HG02623 (cell line): ENCODE data around the gene TGFA.

Experiments used
- ATAC-seq: cut with Tn5 transposase; IDR thresholded peaks from one replicate; pipeline ENCODE4 v1.9.1; 2021; ENCODE audit warnings: moderate library complexity; ENCODE audit not compliant: unreplicated experiment

Gene TGFA

DNA sequence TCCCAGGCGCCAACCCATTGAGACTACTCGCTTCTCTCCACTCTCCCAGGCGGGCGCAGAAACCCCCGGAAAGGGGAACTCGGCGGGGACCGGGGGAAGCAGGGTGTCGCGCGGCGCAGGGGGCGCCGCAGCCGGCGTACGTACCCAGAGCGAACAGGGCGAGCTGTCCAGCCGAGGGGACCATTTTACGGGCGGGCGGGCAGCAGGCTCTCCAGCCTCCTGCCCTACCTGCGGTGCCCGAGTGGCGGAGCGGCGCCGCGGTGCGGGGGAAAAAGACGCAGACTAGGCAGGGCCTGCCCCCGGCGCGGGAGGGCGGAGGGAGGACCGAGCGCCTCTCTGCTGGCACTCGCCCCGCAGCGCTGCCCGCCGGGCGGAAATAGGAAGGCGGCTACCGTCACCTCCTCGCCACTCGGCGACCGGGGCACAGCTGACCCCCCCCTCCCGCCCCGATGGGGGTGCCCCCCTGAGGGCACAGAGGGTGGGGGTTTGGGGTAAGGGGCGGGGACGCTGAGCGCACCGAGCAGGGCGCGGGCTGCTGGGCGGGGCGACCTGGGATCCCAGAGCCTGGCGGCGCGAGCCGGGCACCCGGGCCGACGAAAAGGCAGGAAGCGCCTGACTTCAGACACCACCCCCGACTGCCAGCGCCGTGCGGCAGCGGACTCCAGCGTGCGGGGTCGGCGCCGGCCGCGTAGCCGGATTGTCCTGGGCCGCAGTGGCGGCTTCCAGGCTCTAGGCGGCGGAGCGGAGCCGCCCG, at the start of gene TGFA:
TGFA (minus strand) TSS at position 243 of the 754 bp plus-strand sequence; CDS start at position 184, 59 bp downstream.
- ATAC-seq = peak; percentile 73

DNA sequence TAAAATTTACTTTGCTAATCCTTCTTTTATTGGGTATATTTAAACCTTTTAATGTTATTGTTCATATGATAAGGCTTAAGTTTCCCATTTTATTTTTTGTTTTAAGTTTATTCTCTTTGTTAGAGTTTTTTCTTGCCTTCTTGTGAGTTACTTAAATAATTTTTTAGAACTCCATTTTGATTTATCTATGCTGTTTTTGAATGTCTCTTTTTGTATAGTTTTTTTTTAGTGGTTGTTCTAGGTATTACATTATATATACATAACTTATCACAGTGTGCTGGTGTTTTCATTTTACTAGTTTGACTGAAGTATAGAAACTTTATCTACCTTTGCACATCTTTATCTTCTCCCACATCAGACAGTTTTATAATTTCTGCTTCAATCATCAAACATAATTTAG, 49.4 kb upstream of the TGFA start:
- ATAC-seq = no peak

DNA sequence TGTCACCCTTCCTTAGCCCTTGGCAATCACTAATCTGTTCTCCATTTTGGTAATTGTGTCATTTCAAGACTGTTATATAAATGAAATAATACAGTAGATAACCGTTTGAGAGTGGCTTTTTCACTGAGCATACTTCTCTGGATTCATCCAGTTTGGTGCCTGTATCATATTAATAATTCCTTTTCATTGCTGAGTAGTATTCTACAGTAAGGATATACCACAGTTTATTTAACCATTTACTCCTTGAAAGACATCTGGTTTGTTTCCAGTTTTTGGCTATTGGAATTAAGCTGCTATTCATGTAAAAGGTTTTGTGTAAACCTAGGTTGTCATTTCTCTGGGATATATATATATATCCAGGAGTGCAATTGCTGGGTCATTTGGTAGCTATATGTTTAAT, 44.6 kb upstream of the TGFA start:
- ATAC-seq = no peak

DNA sequence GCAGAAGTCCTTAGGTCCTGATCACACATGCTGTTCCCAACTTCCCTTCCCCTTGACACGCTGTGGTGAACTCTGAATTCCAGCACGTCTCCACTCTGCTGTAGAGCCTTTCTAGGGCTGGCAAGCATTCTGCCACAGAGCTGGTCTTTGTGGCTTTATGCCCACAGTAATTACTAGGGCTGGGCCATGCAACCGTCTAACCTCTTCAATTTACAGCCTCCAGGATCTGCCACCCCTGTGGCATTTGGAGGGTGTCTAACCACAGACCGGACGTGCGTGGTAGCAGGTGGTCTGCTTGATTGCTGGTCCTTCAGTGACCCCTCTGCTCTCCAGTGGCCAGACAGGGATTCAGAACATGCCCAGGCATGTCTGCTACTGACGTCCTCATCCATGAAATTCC, 43.1 kb upstream of the TGFA start:
- ATAC-seq = no peak

DNA sequence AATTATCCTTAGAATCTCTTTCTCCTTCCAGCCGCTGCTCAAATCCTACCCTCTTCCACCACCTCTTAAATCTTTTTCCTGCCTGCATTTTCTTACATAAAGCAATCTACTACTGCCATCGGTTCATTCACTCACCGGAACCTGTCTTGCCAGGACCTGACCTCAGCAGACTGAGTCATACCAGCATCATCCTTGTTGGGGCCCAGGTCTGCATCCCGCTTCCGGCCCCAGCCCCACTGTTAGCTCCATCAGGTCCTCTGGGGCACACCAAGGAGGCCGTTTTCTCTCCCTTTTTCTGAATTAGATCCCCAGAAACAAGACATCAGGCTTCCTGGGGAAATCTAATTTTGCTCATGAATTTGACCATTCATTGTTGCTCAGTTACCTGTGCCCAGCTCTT, 42.7 kb upstream of the TGFA start:
- ATAC-seq = no peak

DNA sequence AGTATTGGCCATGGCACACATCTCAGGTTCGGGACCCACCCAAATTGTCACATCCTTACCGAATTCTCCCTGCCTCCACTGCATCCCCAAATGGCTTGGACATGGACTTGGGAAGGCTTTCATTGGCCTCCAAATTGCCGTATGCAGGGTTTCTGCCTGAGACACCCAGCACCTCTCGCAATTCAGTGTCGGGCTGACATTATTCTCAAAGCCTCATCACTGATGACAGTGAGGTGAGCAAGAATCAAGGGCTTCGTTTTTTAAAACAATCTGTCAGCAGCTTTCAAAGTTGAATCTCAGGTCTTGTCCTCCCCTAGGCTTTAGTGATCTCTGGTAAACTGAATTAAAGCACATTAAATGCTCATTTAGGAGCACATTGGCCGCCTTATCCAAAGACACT, 29.5 kb upstream of the TGFA start:
- ATAC-seq = no peak

DNA sequence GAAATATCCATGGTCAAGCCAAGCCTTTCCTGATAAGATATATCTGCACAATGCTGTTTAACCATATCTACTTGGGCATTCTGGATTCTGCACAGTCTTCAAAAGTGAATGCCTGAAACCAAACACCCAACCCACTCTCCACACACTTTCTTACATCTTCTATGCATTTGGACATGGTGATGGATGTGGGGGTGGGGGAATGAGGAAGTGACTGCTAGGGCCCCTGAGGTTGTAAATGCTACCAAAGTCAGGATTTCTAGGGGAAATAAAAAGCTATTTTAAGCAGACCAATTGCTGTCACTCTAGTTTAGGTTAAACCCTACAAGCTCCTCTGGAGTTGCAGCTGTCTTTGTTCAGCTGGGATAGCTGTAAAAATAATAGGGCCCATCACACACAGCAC, 26.7 kb upstream of the TGFA start:
- ATAC-seq = no peak

DNA sequence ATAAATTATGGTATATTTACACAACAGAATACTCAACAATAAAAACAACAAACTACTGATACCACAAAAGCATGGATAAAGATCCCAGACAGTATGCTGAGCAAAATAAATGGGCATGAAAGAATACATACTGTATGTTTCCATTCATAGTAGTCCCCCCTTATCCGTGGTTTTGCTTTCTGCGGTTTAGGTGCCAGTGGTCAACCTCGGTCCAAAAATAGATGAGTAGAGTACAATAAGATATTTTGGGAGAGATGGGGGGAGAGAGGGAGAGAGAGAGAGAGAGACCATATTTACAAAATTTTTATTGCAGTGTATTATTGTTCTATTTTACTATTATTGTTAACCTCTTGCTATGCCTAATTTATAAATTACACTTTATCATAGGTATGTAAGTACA, 21.0 kb upstream of the TGFA start:
- ATAC-seq = no peak

DNA sequence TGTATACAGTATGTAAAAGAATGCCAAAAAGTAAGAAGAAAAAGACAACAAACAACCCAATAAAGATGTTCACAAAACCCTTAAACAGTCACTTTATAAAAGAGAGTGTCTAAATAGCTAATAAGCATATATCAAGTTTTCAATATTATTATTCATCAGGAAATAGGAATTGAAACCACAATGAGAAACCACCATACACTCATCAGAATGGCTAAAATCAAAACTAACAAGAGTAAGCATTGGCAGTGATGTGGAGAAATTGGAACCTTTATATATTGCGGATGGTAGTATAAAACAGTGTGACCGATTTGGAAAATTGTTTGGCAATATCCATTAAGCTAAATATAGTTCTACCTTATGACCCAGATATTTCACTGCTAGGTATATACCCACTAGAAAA, 20.5 kb upstream of the TGFA start:
- no peak for ATAC-seq

DNA sequence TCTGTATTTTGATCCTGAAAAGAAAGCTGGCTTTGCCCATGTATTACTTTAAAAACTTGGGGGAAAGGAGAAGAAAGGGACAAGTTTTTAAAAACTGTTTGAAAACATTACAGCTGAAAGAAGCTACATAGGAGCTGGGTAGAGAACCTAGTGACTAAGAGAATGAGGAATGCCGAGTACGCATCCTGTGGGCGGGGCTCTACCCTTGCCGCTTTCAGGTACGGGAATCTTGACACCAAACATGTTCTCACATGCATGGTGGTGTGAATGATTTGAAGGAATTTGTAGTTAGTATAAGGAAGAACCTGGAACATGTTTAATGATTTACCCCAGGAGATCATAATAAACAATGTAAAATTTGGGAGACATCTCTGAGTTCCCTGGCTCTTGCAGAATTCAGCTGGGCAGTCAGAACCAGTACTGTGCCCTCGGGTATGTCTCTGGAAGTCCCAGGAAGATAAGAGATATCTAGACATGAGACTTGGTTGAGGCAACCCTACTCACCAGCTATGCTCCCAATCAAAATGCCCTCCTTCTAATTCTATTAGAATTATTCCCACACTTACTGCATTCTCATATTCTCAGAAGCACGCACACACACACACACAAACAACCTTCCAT, 16.5 kb upstream of the TGFA start:
- no peak for ATAC-seq

DNA sequence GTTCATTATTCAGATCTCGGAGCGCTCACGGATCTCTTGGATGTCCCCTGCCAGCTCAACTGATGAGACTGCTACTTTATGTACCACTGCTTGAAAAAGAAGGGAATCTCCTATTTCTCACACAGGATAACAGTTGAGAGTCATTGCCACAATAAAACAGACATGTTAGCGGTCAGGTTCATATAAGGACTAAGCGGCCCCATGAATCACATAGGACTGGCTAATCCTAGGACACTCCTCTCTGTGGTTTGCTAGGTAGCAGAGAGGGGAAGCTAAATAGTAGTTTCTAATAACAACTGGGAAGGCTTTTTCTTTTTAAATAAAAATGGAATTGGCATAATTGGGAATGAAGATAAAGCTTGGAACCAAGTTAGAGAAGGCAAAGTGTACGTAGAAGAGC, 15.9 kb upstream of the TGFA start:
- no peak for ATAC-seq

DNA sequence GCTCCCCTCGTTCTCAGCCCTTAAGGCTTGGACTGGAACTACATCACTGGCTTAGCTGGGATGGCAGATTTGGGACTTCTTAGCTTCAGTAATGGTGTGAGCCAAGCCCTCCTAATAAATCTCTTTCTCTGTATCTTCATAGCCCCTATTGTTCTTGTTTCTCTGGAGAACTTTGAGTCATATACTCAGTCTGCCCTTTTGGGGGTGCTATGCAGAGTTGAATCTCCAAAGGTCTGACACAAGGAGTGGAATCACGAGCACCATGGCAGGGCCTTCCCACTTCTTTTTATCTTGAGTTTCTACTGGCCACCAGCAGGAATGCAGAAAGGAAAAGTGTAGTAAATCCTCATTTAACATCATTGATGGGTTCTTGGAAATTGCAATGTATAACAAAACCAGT, 13.3 kb upstream of the TGFA start:
- ATAC-seq = no peak

DNA sequence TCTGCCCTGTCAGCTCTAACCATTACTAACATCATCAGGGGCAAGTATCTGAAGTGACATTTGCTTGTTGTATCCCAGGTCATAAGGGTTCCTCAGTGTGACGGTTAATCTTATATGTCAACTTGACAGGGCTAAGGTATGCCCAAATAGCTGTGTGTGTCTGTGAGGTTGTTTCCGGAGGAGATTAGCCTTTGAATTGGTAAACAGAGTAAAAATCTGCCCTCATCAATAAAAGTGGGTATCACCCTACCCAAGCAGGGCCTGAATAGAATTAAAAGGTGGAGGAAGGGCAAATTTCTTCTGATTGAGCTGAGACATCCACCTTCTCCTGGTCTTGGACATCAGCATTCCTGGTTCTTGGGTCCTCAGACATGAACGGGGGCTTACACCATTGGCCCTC, 12.8 kb upstream of the TGFA start:
- ATAC-seq = no peak

DNA sequence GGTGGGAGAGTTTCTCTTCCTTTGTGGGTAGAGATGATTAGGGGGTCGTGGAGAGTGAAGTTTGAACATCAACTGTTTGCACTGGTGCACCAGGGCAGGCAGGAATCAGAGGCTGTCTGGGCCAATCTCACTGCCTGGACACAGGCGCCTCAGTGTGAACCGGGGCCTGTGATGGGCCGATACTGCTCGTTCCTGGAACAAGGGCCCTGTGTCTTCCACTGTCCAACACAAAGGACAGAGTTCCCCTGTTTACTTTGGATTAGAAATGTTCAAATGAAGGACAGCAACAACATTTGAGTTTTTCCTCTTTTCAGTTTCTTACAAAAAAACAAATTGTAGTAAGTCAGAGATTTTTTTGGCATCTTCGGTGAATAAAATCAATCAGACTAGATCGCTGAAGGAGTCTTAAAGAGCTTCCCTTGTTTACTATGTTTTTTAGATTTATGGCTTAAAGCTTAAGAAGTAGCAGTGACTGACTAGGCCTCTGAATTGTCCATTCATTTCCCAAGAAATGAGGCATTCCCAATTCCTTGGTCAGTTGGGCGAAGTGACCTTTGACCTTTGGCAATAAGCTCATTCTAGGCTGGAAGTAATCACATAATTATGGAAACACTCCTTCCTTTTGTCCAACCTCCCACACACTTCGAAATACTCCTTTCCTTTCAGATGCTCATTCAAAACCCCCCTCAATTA, 11.6 kb upstream of the TGFA start:
- no peak for ATAC-seq

DNA sequence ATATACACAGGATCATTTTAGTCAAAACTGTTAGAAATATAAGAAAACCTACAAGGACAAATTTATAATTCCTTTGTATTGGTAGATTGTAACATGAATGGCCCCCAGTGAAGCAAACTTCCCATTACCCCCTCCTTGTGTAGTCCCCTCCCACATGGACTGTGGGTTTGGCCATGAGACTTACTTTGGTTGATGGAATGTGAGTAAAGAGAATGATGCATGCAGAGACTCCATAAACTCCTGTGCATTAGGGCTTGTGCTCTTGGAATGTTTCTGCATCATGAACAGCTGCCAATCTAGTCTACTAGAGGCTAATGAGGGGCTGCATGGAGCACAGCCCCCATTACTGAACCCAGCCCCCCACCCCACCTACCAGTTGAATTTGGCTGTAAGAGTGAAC, 8.3 kb upstream of the TGFA start:
- ATAC-seq = no peak

DNA sequence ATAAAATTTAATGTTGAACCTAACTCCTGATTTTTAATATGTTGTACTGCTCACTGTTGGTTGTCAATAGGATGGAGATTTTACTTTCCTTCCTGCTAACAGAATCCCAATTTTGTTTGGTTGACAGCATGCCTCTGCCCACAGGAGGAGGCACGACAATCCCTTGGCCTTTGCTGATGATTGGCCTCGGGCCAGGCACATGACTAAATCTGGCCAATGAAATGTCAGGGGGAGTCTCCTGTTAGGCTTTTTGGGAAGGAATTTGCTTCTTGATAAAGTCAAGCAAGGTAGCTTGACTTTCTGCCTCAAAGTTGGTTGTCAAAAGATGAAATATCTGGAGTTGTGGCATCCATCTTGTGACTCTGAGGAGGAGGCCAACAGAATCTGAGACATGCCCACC, 6.8 kb upstream of the TGFA start:
- no peak for ATAC-seq

DNA sequence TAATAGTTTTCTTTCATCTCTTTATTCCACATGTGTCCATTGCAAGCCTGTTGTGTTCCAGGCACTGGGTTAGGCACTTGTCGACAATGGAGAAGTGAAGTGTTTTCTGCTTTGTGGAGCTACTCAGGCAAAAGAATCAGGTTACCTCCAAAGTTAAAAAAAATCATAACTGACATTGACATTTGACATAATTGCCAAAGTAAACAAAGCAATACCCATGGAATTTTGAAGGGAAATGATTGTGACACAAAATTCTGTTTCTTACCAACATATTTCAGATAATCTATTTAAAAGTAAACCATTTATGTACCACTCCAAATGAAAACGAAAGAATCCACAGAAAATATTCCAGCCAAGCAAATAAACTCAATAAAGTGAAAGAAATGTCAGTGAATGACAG, 6.4 kb upstream of the TGFA start:
- ATAC-seq = no peak

DNA sequence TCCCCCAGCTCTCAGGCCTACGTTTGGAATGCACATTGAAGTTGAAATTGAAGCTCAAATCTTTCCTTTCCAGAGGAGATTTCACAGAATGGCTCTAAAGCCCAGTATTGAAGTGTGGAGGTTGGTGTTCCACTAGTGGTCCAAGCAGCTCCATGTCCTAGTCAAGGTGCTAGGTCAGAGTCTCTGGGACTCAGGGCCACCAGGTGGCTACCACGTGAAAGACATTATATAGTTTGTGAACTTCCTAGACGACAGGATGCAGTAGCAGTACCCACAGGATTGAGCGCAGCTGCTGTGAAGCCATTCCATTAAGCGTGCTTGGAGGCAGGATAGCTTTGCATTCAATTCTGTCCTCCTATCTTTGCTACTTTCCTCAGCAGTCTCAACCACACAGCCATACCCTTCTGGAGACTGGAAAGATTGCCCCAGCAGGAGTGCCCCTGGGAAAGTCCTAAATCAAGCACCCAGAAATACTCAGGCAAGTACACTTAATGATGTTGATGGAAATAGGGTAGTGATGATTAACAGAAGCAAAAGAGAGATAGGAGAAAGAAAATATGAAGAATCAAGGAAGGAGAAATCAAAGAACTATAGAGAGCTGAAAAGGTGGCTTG, 4.7 kb upstream of the TGFA start:
- ATAC-seq = no peak

DNA sequence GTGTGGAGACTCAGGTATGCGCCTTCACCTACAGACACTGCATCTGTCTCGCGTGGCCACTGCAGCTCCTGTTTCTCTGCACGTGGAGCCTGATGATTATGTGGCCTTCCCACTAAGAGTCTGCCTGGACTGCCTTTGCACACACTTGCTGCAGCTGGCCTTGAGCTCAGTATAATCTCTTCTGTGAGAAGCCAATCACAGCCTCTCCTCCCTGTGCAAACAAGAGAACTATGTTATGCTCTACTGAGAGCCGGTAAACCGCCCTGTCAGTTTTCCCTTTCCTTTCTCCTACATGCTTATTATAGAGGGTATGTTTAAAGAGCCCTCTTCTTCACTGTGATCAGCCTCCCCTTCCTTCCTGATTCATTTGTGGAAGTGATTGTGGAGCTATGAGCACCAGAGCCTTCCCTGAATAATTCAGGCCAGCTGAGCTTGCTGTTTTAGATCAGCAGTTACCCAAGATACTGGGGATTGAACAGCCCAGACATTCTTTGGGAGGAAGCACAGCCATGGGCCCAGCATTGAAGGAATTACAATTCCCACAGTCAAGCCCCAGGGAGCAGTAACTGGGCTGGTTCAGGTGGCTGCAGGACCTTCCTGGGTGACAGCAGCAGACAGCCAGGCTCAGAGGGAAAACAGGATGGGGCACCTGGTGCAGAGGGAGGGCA, 3.7 kb upstream of the TGFA start:
- ATAC-seq = no peak

DNA sequence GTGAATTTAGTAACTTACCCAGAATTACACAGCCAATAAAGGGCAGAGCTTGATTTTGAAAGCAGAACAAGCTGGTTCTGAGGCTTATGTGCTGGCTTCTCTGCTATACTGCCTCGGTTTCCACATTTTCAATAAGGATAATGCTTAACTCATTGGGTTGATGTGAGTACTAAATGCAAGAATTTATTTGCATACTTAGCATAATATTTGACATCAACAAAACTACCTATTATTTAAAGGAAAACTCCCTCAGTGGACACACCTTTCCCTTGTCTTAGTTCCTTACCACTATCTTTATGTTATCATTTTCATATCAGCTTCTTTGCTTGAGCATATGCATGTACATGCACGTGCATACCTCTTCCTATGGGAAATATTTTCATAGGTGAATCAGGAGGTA, 3.0 kb upstream of the TGFA start:
- no peak for ATAC-seq

DNA sequence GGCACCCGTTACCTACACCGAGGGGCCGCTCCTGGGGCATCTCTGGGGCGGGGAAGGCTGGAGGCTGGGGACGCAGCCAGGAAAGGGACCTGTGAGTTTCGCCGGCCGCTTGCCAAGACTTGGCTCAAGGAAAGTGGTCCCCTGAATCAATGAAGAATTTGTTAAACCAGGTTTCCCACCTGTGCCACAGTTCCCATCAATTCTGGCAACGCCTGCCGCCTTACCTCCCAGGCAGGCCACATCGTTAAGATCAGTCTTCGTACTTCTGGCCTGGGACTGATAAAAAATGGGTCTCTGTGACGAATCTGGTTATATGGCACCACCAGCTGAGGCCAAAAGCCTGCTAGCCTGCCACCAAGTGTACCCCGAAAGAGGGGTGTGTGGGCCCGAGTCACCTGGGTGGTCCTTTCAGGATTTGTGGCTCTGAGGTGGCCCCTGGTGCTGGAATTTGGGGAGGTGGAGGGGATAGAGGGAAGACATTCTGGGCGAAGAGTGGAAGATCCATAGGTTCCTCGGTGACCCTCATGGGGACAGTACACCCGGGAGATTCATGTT, 789 bp upstream of the TGFA start:
- no peak for ATAC-seq
